NCI-H1048 (cell line): ENCODE measurements around the gene CDH12.

Experiments used
- DNase-seq: peaks from one replicate; lab custom pipeline; 2025; lab: John Stamatoyannopoulos, UW

Gene CDH12

DNA sequence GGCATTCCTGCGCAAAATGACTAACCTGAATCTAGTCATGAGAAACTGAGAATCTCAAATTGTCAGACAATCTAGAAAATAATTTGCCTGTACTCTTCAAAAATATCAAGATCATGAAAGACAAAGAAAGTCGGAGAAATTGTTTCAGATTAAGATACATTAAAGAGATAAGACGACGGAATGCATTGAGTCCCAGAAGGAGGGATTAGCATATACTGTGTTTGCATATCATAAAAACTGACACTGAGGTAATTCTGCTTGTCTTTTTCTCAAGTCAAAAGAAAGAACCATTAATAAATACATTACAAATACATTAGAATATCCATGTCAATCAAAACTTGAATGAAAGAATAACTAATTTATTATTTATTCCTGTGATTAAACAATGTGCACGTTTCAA lies 88.4 kb downstream of the CDH12 start:
- DNase-seq = no peak

DNA sequence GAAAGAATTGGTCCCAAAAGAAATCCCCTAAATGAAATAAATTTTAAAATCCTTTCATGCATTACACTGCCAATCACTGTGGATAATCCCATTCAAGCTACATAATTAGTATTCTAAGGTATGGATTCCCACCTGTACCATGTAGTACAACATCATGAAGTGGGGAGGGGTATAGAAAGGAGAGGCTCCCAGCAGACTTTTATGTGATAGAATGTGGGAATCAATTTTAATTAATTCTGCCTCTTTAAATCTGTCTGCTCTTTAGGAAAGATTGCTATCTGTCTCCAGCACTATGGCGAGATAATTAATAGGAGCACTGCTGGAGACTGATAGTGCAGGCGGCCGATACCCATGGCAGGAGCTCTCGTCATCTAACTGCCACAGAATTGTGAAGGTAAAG lies 95.4 kb downstream of the CDH12 start:
- DNase-seq = no peak

DNA sequence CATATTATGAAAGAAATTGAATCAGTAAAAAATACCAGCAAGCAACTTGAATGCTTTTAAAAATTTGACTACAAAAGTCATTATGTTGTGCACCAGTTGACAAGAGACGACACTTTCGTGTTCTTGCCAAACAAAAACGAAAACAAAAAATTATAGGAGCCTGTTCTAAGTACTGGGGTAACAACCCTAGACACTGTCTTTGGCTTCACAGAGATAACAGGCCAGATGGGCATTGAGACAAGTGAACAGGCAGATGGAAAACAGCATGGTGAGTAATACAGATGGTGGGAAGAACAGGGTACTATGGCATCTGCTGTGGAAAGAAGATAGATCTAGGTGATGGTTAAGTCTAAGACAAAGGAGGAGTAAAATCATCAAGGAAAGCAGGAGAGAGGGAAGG lies 99.0 kb downstream of the CDH12 start:
- no peak for DNase-seq

GRCh38 chr5:22751536-22751935 lies 101.6 kb downstream of the CDH12 start:
- DNase-seq = no peak

- DNase-seq = no peak
Observed at GRCh38 chr5:22736443-22737003, 116.6 kb downstream of the CDH12 start.

DNA sequence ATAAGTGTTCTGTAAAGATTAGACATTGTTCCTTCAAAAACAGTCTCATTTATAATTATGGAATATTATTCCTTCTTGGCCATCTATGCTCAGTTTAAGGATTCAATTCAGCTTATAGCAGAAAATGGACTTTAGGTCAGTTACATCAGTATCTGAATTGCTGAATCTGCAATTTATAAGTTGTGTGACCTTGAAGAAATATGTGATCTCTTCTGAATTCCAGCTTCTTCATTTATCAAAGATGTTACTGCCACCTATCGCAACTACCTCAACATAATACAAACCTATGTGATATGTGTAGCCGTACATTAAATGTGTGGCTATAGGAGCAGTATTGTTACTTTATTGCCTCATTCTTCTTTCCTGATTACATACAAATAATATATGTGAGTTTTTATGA lies 118.2 kb downstream of the CDH12 start:
- no peak for DNase-seq

GRCh38 chr5:22728610-22729009 lies 124.5 kb downstream of the CDH12 start:
- DNase-seq = no peak

DNA sequence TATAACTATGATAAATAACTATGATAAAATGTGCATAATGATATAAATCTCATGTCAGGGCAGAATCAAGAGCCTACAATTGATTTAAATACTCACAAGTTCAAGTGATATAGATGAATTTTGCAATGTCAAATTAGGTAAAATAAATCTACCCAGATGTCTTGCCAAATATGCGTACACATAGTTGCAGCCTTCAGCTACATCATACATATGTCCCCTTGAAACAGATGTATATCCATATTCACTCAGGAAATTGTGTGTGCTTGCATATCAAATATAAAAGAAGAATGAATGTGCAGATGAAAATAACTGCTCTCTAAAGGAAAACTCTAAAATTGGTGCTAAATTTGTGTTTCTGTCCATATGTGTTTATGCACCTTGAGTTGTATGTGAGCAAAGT lies 130.7 kb downstream of the CDH12 start:
- DNase-seq = no peak

DNA sequence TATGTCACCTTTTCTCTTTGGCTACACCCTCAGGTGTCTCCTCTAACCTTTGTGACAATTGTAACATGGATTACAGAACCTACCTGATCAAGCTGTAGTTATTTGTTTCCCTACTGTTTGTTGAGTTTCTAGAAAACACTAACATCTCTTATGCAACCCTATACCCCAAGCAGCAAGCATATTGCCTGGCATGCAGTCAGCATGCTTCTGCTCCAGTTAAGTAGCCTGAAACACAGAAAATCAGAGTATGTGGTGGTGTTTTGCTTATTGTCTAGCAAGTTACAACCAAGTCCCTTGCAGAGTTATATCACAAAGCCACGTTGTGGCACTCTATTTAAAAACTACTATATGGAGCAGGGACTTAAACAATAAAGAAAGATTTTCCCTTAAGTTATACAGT lies 131.1 kb downstream of the CDH12 start:
- no peak for DNase-seq

GRCh38 chr5:22719842-22720241 lies 133.3 kb downstream of the CDH12 start:
- DNase-seq = no peak

DNA sequence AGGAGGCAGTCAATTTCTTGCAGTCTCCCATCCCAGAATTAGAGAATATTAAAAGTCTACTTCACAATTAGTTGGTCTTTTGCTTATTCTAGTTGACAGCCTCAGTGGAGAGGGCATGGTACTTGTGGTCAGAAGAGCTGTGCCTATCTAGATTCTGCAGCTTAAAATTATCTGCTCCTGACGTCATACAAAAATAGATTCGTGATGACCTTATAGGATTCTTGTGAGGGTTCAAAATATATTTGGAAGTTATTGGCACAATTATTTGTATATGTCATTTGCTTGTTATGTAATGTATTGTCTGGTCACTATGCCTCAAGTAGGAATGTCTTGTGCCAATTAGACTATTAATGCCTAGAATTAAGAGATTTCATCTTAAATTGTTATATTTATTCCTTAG lies 142.5 kb downstream of the CDH12 start:
- no peak for DNase-seq

- DNase-seq = no peak
Observed at GRCh38 chr5:22709743-22710142, 143.4 kb downstream of the CDH12 start.

- no peak for DNase-seq
Observed at GRCh38 chr5:22708770-22709328, 144.3 kb downstream of the CDH12 start.

- no peak for DNase-seq
Observed at GRCh38 chr5:22706901-22707300, 146.2 kb downstream of the CDH12 start.

DNA sequence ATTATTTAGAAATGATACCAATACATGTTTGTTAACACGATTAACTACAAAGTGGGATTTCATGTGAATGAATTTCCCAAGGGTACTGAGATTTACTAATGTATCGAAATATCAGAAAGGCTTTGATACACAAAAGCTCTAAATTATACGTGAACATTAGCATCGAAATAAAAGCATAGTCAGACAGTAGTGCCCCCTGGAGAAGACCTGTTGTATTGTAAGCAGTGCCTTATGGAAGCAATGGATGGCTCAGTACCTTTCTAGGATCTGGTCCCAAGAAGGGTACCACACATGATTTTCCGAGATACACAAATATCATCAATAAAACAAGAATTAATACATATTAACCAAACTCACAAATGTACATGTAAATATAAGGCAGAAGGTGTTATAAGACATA lies 153.8 kb downstream of the CDH12 start:
- DNase-seq = no peak

GRCh38 chr5:22693121-22693520 lies 160.0 kb downstream of the CDH12 start:
- no peak for DNase-seq

GRCh38 chr5:22683050-22683449 lies 170.1 kb downstream of the CDH12 start:
- DNase-seq = no peak

- DNase-seq = no peak
Observed at GRCh38 chr5:22678886-22679285, 174.3 kb downstream of the CDH12 start.

GRCh38 chr5:22673131-22673530 lies 180.0 kb downstream of the CDH12 start:
- no peak for DNase-seq

GRCh38 chr5:22669345-22669744 lies 183.8 kb downstream of the CDH12 start:
- DNase-seq = no peak

- DNase-seq = no peak
Observed at GRCh38 chr5:22665801-22666200, 187.3 kb downstream of the CDH12 start.

GRCh38 chr5:22663134-22663533 lies 190.0 kb downstream of the CDH12 start:
- DNase-seq = no peak

GRCh38 chr5:22662391-22662790 lies 190.8 kb downstream of the CDH12 start:
- DNase-seq = no peak

DNA sequence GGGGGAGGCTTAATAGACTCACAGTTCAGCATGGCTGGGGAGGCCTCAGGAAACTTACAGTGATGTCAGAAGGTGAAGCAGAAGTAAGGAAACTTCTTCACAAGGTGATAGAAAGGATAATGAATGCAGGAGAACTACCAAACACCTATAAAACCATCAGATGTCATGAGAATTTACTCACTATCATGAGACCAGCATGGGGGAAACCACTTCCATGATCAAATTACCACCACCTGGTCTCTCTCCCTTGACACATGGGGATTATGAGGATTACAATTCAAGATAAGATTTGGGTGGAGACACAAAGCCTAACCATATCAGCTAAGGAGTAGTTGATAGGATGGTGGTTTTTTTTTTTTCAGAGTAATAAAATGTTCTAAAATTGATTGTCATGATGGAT lies 201.8 kb downstream of the CDH12 start:
- no peak for DNase-seq

GRCh38 chr5:22650511-22650910 lies 202.6 kb downstream of the CDH12 start:
- no peak for DNase-seq
